Endothelial cell of umbilical vein (primary cell): ENCODE results near the gene MEOX1. TPM values are rescaled to one million over a fixed set of nuclear protein-coding genes. Genes with fewer than 3 reads are reported as not detected.
"Not testable (repeated sequence)": the region's sequence is repeated elsewhere in the genome, so short reads cannot be mapped to it uniquely, and the experiment has no call there.

Source experiments
- BruUV-seq: library from RNA; stranded (reverse); fragments of 400-500 nt; replicated peaks from 2 replicates; lab custom pipeline; 2021; lab: Mats Ljungman, UMichigan
- CTCF ChIA-PET: fragments of 300-600, 350-600 bp; sonication (Branson Sonifier 250); formaldehyde crosslinking; loops from one replicate; lab custom pipeline; 2021; ENCODE audit warnings: antibody characterized with exemption, inconsistent platforms; lab: Charles Lee
- POLR2A ChIA-PET: fragments of 300-600, 350-600 bp; sonication (Branson Sonifier 250); formaldehyde crosslinking; loops from one replicate; lab custom pipeline; 2021; ENCODE audit warnings: antibody characterized with exemption, inconsistent platforms; lab: Charles Lee
- DNase-seq: peaks from one replicate; pipeline ENCODE4 v3.0.0-alpha.2; 2011; ENCODE audit warnings: low read depth, low spot score
- FAIRE-seq: peaks from 2 replicates; lab custom pipeline; 2011; peaks lifted over from hg19 to GRCh38; lab: Jason Lieb, UNC
- H2AFZ ChIP-seq: 2 replicates; pipeline ENCODE4 v1.6.0; 2012; ENCODE audit warnings: low read depth, low read length, control low read depth, inconsistent platforms
- H3K27ac ChIP-seq: 2 replicates; pipeline ENCODE4 v1.5.1; 2011; ENCODE audit warnings: low read depth, mild to moderate bottlenecking, control low read depth, low read length, moderate library complexity; ENCODE audit not compliant: insufficient read depth
- H3K27me3 ChIP-seq, 2 experiments: 2 replicates each; pipeline versions ENCODE4 v1.6.0 to v1.6.1; 2011; ENCODE audit warnings: low read length in 2 of 2, mixed read lengths in 1 of 2; ENCODE audit not compliant: control insufficient read depth in 2 of 2, insufficient read depth in 2 of 2
- H3K36me3 ChIP-seq, 2 experiments: 2 replicates in 1 of 2; 3 replicates in 1 of 2; pipeline ENCODE4 v1.5.1; 2011; ENCODE audit warnings: low read length in 2 of 2, mild to moderate bottlenecking in 1 of 2, moderate library complexity in 1 of 2; ENCODE audit not compliant: control insufficient read depth in 2 of 2, insufficient read depth in 2 of 2; ENCODE audit errors: extremely low read depth in 1 of 2
- H3K4me1 ChIP-seq: 3 replicates; pipeline ENCODE4 v1.5.1; 2011; ENCODE audit warnings: mild to moderate bottlenecking, low read length; ENCODE audit not compliant: control insufficient read depth, insufficient read depth; ENCODE audit errors: extremely low read depth
- H3K4me2 ChIP-seq: 2 replicates; pipeline ENCODE4 v1.6.1; 2011; ENCODE audit warnings: low read length, control low read depth, mixed read lengths; ENCODE audit not compliant: insufficient read depth
- H3K4me3 ChIP-seq, 3 experiments: fragments of 200-600 bp in 1 of 3; sonication (generic), shearing (Covaris generic) in 1 of 3; replicated peaks in 1 of 3; 2 replicates each; pipeline ENCODE4 v1.5.1; 2011 to 2016; ENCODE audit warnings: control low read depth in 3 of 3, low read length in 3 of 3, mild to moderate bottlenecking in 2 of 3, inconsistent platforms in 1 of 3, low read depth in 1 of 3, moderate library complexity in 1 of 3; ENCODE audit not compliant: insufficient read depth in 1 of 3
- H3K79me2 ChIP-seq: 2 replicates; pipeline ENCODE4 v1.6.0; 2012; ENCODE audit warnings: low read length, inconsistent platforms; ENCODE audit not compliant: control insufficient read depth, insufficient read depth
- H3K9ac ChIP-seq: replicated peaks from 2 replicates; pipeline ENCODE3; 2011; ENCODE audit warnings: low read length, control low read depth; ENCODE audit not compliant: insufficient read depth; ENCODE audit errors: extremely low read depth
- H3K9me1 ChIP-seq: replicated peaks from 3 replicates; pipeline ENCODE4 v1.6.0; 2011; ENCODE audit warnings: mild to moderate bottlenecking, low read length; ENCODE audit not compliant: control insufficient read depth, insufficient read depth; ENCODE audit errors: extremely low read depth
- H3K9me3 ChIP-seq: replicated peaks from 2 replicates; pipeline ENCODE4 v1.5.1; 2012; ENCODE audit warnings: low read length, inconsistent platforms; ENCODE audit not compliant: control insufficient read depth, insufficient read depth
- H4K20me1 ChIP-seq: replicated peaks from 2 replicates; pipeline ENCODE3; 2011; ENCODE audit warnings: mild to moderate bottlenecking, low read length; ENCODE audit not compliant: control insufficient read depth, insufficient read depth; ENCODE audit errors: extremely low read depth
- EZH2 ChIP-seq: IDR thresholded peaks from 2 replicates; pipeline ENCODE4 v1.6.1; 2012; ENCODE audit warnings: borderline replicate concordance, low read depth, mild to moderate bottlenecking, moderate library complexity, low read length, inconsistent platforms; ENCODE audit not compliant: severe bottlenecking
- FOS ChIP-seq: IDR thresholded peaks from 2 replicates; pipeline ENCODE4 v1.6.1; 2011; ENCODE audit warnings: mild to moderate bottlenecking, low read length, moderate library complexity, borderline replicate concordance; ENCODE audit not compliant: insufficient read depth
- GATA2 ChIP-seq: IDR thresholded peaks from 2 replicates; pipeline ENCODE4 v1.7.0; 2011; ENCODE audit warnings: low read depth, mild to moderate bottlenecking, moderate library complexity, mixed read lengths, low read length; ENCODE audit not compliant: insufficient read length, insufficient read depth
- JUN ChIP-seq: IDR thresholded peaks from 2 replicates; pipeline ENCODE4 v1.6.1; 2011; ENCODE audit warnings: borderline replicate concordance, low read depth; ENCODE audit not compliant: insufficient read length, insufficient read depth
- MYC ChIP-seq: IDR thresholded peaks from one replicate; pipeline ENCODE4 v1.6.1; 2011; ENCODE audit warnings: mild to moderate bottlenecking, low read depth, low read length
- POLR2A ChIP-seq: IDR thresholded peaks from 2 replicates; pipeline ENCODE4 v1.6.1; 2012; ENCODE audit warnings: low read depth, mild to moderate bottlenecking, control low read depth, low read length
- POLR2AphosphoS5 ChIP-seq: IDR thresholded peaks from 2 replicates; pipeline ENCODE4 v1.6.1; 2012; ENCODE audit warnings: low read depth, mild to moderate bottlenecking, control low read depth, low read length, moderate library complexity; ENCODE audit not compliant: insufficient read depth
- dilution Hi-C: fragments of 300-500 bp; cut with MboI; formaldehyde crosslinking; loops from one replicate; pipeline ENCODE4 v1.15.0; 2019; ENCODE audit warnings: low sequenced_read_pairs; ENCODE audit not compliant: extremely low pct_ligation_motif_present
- intact Hi-C: fragments of 100-400 bp; cut with micrococcal nuclease; formaldehyde crosslinking; loops from one replicate; pipeline ENCODE4 v1.10.0; 2022
- polyA plus RNA-seq, 4 experiments: library from polyadenylated mRNA; depleted of rRNA in 3 of 4; stranded (reverse) in 3 of 4; unstranded in 1 of 4; fragments of >200 nt; gene quantifications; 2 replicates each; pipeline versions ENCODE4 v1.2.1 to v1.2.3, GENCODE V29; 2011 to 2012; ENCODE audit warnings: missing spikeins in 1 of 4
- total RNA-seq: library from RNA; stranded (reverse); gene quantifications from 2 replicates; pipeline ENCODE4 v1.2.3, GENCODE V29; 2021
- TF ChIP-seq, protein P1 (sequence below): IDR thresholded peaks from 2 replicates; pipeline ENCODE4 v1.6.1; 2011; ENCODE audit not compliant: insufficient read depth, insufficient read length
- TF ChIP-seq, protein P2 (sequence below), 2 donors: IDR thresholded peaks; 1 replicate in 1 of 2; 2 replicates in 1 of 2; pipeline ENCODE4 v1.5.1; 2011; ENCODE audit warnings: low read length in 2 of 2, mild to moderate bottlenecking in 2 of 2, moderate library complexity in 2 of 2, control low read depth in 1 of 2, inconsistent platforms in 1 of 2, low read depth in 1 of 2; ENCODE audit not compliant: insufficient read depth in 1 of 2; ENCODE audit errors: extremely low read depth in 1 of 2

The MEOX1 gene
- total and polyA plus RNA-seq, 2 donors (not counting 3 experiments of a cell fraction or from before 2014, with no cell fraction given) = 0.06 TPM; not detected in 1

DNA sequence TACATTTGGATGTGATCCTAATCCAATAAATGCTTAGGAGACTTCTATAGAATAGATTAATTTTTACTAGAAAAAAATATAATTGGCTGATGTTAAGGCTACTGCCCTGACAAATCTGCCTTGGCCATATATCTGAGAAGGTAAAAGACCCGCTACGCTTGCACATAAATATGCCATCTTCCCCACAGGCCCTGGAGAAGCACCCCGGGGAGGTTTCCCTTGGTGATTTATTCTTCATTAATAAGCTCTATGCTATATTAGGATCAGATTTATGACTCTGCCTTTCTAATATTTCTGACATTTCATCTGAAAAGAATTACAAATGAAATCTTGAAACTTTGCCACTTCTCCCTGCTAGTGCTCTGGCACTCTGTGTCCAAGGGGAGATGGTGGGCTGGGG lies 27.4 kb upstream of the MEOX1 start:
- no peak overlapping the region for H3K27ac ChIP-seq
- dilution Hi-C loops (no loop called here), intact Hi-C loops (no loop called here)
- H2AFZ ChIP-seq = no peak overlapping the region
- H3K4me1 ChIP-seq = no peaks in the 10 kb centered on the region
- DNase-seq (no peak), FAIRE-seq (no peak)
- ChIA-PET CTCF (interaction anchor here (0.6 to 2.2 kb wide), 4 partner anchors 9 to 71 kb away, joined by 3 to 12 read pairs (median 4); no protein-coding TSS in a partner anchor), POLR2A (no interaction called here)
- no peaks in the 10 kb centered on the region for H3K79me2 ChIP-seq
- H3K4me3 ChIP-seq = no peak overlapping the region
- no TSS peak for BruUV-seq
- no peak overlapping the region for H3K9ac ChIP-seq
- H3K36me3 ChIP-seq = no peaks in the 10 kb centered on the region
- H3K4me2 ChIP-seq = no peak overlapping the region
- no peaks in the 10 kb centered on the region for H3K9me3 ChIP-seq
- TF ChIP-seq GATA2 = no peak
- no peak for TF ChIP-seq MYC
- no peak for TF ChIP-seq POLR2AphosphoS5
- no peak for TF ChIP-seq EZH2
- no peak for TF ChIP-seq JUN
- no peak for TF ChIP-seq FOS
- no peak for TF ChIP-seq POLR2A
- TF ChIP-seq, protein P1, sequence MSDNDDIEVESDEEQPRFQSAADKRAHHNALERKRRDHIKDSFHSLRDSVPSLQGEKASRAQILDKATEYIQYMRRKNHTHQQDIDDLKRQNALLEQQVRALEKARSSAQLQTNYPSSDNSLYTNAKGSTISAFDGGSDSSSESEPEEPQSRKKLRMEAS = no peak
- TF ChIP-seq, protein P2, sequence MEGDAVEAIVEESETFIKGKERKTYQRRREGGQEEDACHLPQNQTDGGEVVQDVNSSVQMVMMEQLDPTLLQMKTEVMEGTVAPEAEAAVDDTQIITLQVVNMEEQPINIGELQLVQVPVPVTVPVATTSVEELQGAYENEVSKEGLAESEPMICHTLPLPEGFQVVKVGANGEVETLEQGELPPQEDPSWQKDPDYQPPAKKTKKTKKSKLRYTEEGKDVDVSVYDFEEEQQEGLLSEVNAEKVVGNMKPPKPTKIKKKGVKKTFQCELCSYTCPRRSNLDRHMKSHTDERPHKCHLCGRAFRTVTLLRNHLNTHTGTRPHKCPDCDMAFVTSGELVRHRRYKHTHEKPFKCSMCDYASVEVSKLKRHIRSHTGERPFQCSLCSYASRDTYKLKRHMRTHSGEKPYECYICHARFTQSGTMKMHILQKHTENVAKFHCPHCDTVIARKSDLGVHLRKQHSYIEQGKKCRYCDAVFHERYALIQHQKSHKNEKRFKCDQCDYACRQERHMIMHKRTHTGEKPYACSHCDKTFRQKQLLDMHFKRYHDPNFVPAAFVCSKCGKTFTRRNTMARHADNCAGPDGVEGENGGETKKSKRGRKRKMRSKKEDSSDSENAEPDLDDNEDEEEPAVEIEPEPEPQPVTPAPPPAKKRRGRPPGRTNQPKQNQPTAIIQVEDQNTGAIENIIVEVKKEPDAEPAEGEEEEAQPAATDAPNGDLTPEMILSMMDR (IDR thresholded peaks at IDR 0.05; ENCODE audit: extremely low read depth in 1 of 2, insufficient read depth in 1 of 2, low read depth in 1 of 2, low read length in 2 of 2) = no peak
- H3K9me1 ChIP-seq = no peaks in the 10 kb centered on the region
- no peaks in the 10 kb centered on the region for H3K27me3 ChIP-seq
- H4K20me1 ChIP-seq = no peaks in the 10 kb centered on the region

DNA sequence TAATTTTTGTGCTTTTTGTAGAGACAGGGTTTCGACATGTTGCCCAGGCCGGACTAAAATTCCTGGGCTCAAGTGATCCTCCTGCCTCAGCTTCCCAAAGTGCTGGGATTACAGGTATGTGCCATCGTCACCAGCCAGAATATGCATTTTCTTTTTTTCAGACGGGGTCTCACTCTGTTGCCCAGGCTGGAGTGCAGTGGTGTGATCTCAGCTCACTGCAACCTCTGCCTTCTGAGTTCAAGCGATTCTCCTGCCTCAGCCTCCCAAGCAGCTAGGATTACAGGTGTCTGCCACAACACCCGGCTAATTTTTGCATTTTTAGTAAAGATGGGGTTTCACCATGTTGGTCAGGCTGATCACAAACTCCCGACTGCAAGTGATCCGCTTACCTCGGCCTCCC lies 25.2 kb upstream of the MEOX1 start:
- DNase-seq, intact Hi-C loops, H2AFZ ChIP-seq, H3K79me2 ChIP-seq, H3K4me2 ChIP-seq, H3K9me3 ChIP-seq, H3K27ac ChIP-seq, BruUV-seq, H3K36me3 ChIP-seq, dilution Hi-C loops, H3K27me3 ChIP-seq, H3K9me1 ChIP-seq, H3K9ac ChIP-seq, H3K4me3 ChIP-seq, H4K20me1 ChIP-seq, FAIRE-seq, POLR2A ChIA-PET, H3K4me1 ChIP-seq: not testable (repeated sequence)
- CTCF ChIA-PET = interaction anchor here (0.7 to 2.4 kb wide), 3 partner anchors 14 to 159 kb away, joined by 3 to 7 read pairs (median 3); no protein-coding TSS in a partner anchor
